HG02588 (cell line): ENCODE results near the gene C18orf54.
"Not testable (repeated sequence)": the region's sequence is repeated elsewhere in the genome, so short reads cannot be mapped to it uniquely, and the experiment has no call there.

Source experiments
- ATAC-seq: cut with Tn5 transposase; IDR thresholded peaks from one replicate; pipeline ENCODE4 v1.9.1; 2021; ENCODE audit warnings: mild to moderate bottlenecking, moderate library complexity; ENCODE audit not compliant: unreplicated experiment

The C18orf54 gene

GRCh38 chr18:54357660-54358494 lies at the start of gene C18orf54, which contains the start of gene STARD6:
C18orf54 (plus strand) TSS chr18:54357906; CDS start chr18:54360573, 2,667 bp downstream.
STARD6 (minus strand) TSS chr18:54357858; CDS start chr18:54354573, 3,285 bp downstream.
- ATAC-seq: peak; percentile 95

- ATAC-seq: not testable (repeated sequence)
Observed at GRCh38 chr18:54309564-54309963, 48.1 kb upstream of the C18orf54 start.

GRCh38 chr18:54316071-54316820 lies 41.5 kb upstream of the C18orf54 start:
- no peak for ATAC-seq

- no peak for ATAC-seq
Observed at GRCh38 chr18:54323561-54323960, 34.1 kb upstream of the C18orf54 start.

- no peak for ATAC-seq
Observed at GRCh38 chr18:54323970-54324369, 33.7 kb upstream of the C18orf54 start.

GRCh38 chr18:54327818-54328217 lies 29.9 kb upstream of the C18orf54 start:
- no peak for ATAC-seq

- no peak for ATAC-seq
Observed at GRCh38 chr18:54329787-54330186, 27.9 kb upstream of the C18orf54 start.

GRCh38 chr18:54330768-54331548 lies 26.7 kb upstream of the C18orf54 start:
- no peak for ATAC-seq

GRCh38 chr18:54335638-54336173 lies 22.0 kb upstream of the C18orf54 start:
- no peak for ATAC-seq

- ATAC-seq: no peak
Observed at GRCh38 chr18:54338230-54338629, 19.5 kb upstream of the C18orf54 start.

- ATAC-seq: no peak
Observed at GRCh38 chr18:54351186-54351585, 6.5 kb upstream of the C18orf54 start.

- ATAC-seq: peak; percentile 39
Observed at GRCh38 chr18:54357082-54357659, 535 bp upstream of the C18orf54 start.

- peak; percentile 14 for ATAC-seq
Observed at GRCh38 chr18:54358495-54359040, 862 bp downstream of the C18orf54 start.

- ATAC-seq: no peak
Observed at GRCh38 chr18:54359233-54359632, 1.5 kb downstream of the C18orf54 start.

GRCh38 chr18:54360406-54360805 lies 2.7 kb downstream of the C18orf54 start:
- ATAC-seq: no peak

GRCh38 chr18:54378057-54378456 lies 20.4 kb downstream of the C18orf54 start:
- ATAC-seq: no peak

GRCh38 chr18:54381640-54382039 lies 23.9 kb downstream of the C18orf54 start:
- ATAC-seq: no peak

- no peak for ATAC-seq
Observed at GRCh38 chr18:54382076-54382475, 24.4 kb downstream of the C18orf54 start.

- no peak for ATAC-seq
Observed at GRCh38 chr18:54382733-54383252, 25.1 kb downstream of the C18orf54 start.

- ATAC-seq: no peak
Observed at GRCh38 chr18:54386043-54386442, 28.3 kb downstream of the C18orf54 start.
